Neural cell (in vitro differentiated cells): Measurements from ENCODE around the gene HLA-DPA1. TPM values are rescaled to one million over a fixed set of nuclear protein-coding genes. Genes with fewer than 3 reads are reported as not detected.

ENCODE experiments used
- H2AFZ ChIP-seq: fragments of 200-600, 300-800 bp; sonication (generic), shearing (Covaris generic); 2 replicates; pipeline ENCODE4 v1.6.0; 2014; ENCODE audit warnings: low read depth, mild to moderate bottlenecking, antibody characterized with exemption, low read length, moderate library complexity
- H3F3A ChIP-seq: fragments of 200-600 bp; shearing (Covaris generic); 2 replicates; pipeline ENCODE4 v1.6.1; 2016; ENCODE audit warnings: mild to moderate bottlenecking, moderate library complexity, mixed read lengths, antibody characterized with exemption, low read length; ENCODE audit not compliant: insufficient read depth, poor library complexity, severe bottlenecking
- H3K27ac ChIP-seq: fragments of 200-600, 300-800 bp; sonication (generic), shearing (Covaris generic); 2 replicates; pipeline ENCODE4 v1.5.1; 2014; ENCODE audit warnings: mild to moderate bottlenecking, low read length, moderate library complexity
- H3K27me3 ChIP-seq: fragments of 300-800, 200-600 bp; sonication (generic), shearing (Covaris generic); 2 replicates; pipeline ENCODE4 v1.6.0; 2014; ENCODE audit warnings: mild to moderate bottlenecking, low read depth, low read length, moderate library complexity; ENCODE audit not compliant: insufficient read depth
- H3K36me3 ChIP-seq: fragments of 300-800, 200-600 bp; sonication (generic), shearing (Covaris generic); 2 replicates; pipeline ENCODE4 v1.5.1; 2014; ENCODE audit warnings: mild to moderate bottlenecking, antibody characterized with exemption, low read length, moderate library complexity; ENCODE audit not compliant: insufficient read depth
- H3K4me2 ChIP-seq: fragments of 300-800, 200-600 bp; sonication (generic), shearing (Covaris generic); 2 replicates; pipeline ENCODE4 v1.6.0; 2014; ENCODE audit warnings: mild to moderate bottlenecking, low read length
- H3K4me3 ChIP-seq: fragments of 300-800, 200-600 bp; sonication (generic), shearing (Covaris generic); 2 replicates; pipeline ENCODE4 v1.5.1; 2014; ENCODE audit warnings: mild to moderate bottlenecking, low read length, moderate library complexity
- H3K79me2 ChIP-seq: fragments of 200-600 bp; shearing (Covaris generic); replicated peaks from 2 replicates; pipeline ENCODE4 v1.6.0; 2014; ENCODE audit warnings: mild to moderate bottlenecking, low read length, moderate library complexity; ENCODE audit not compliant: insufficient read depth
- H3K9ac ChIP-seq: fragments of 300-800, 200-600 bp; sonication (generic), shearing (Covaris generic); 2 replicates; pipeline ENCODE4 v1.6.1; 2016; ENCODE audit warnings: mild to moderate bottlenecking, low read length, mixed read lengths
- H3K9me2 ChIP-seq: fragments of 200-600 bp; shearing (Covaris generic); 2 replicates; pipeline ENCODE4 v1.6.1; 2016; ENCODE audit warnings: mild to moderate bottlenecking, low read length, mixed read lengths; ENCODE audit not compliant: insufficient read depth
- H3K9me3 ChIP-seq: fragments of 200-600, 300-800 bp; sonication (generic), shearing (Covaris generic); 2 replicates; pipeline ENCODE4 v1.6.1; 2016; ENCODE audit warnings: mild to moderate bottlenecking, mixed run types, low read length, moderate library complexity, mixed read lengths
- H4K20me1 ChIP-seq: fragments of 200-600 bp; shearing (Covaris generic); 2 replicates; pipeline ENCODE4 v1.6.1; 2016; ENCODE audit warnings: mild to moderate bottlenecking, mixed run types; ENCODE audit not compliant: insufficient read depth
- CTCF ChIP-seq: fragments of 450-650 bp; IDR thresholded peaks from 2 replicates; pipeline ENCODE4 v1.5.1; 2014; ENCODE audit warnings: antibody characterized with exemption, mild to moderate bottlenecking, moderate library complexity; ENCODE audit not compliant: poor library complexity, severe bottlenecking
- EP300 ChIP-seq: fragments of 450-650 bp; conservative IDR thresholded peaks from 2 replicates; pipeline ENCODE4 v1.6.1; 2014; ENCODE audit warnings: antibody characterized with exemption, mild to moderate bottlenecking, moderate library complexity; ENCODE audit not compliant: poor library complexity, severe bottlenecking
- EZH2 ChIP-seq: fragments of 200-600, 300-800 bp; shearing (Covaris generic), sonication (generic); IDR thresholded peaks from 2 replicates; pipeline ENCODE4 v1.6.1; 2014; ENCODE audit warnings: antibody characterized with exemption, low read length, borderline replicate concordance, mild to moderate bottlenecking; ENCODE audit not compliant: insufficient read depth, poor library complexity, severe bottlenecking
- MXI1 ChIP-seq: fragments of 450-650 bp; conservative IDR thresholded peaks from 2 replicates; pipeline ENCODE4 v1.6.1; 2014; ENCODE audit warnings: antibody characterized with exemption, mild to moderate bottlenecking; ENCODE audit not compliant: poor library complexity, severe bottlenecking
- POLR2AphosphoS5 ChIP-seq: IDR thresholded peaks from 2 replicates; pipeline ENCODE4 v1.6.1; 2012
- RAD21 ChIP-seq: fragments of 450-650 bp; conservative IDR thresholded peaks from 2 replicates; pipeline ENCODE4 v1.6.1; 2014; ENCODE audit warnings: antibody characterized with exemption, mild to moderate bottlenecking, moderate library complexity
- REST ChIP-seq: IDR thresholded peaks from 2 replicates; pipeline ENCODE4 v1.6.1; 2012; ENCODE audit warnings: borderline replicate concordance
- SMC3 ChIP-seq: fragments of 450-650 bp; conservative IDR thresholded peaks from 2 replicates; pipeline ENCODE4 v1.6.1; 2014; ENCODE audit warnings: antibody characterized with exemption, mild to moderate bottlenecking, moderate library complexity; ENCODE audit not compliant: poor library complexity
- TAF1 ChIP-seq: IDR thresholded peaks from 2 replicates; pipeline ENCODE4 v1.6.1; 2012; ENCODE audit warnings: low read depth
- polyA plus RNA-seq: library from polyadenylated mRNA; depleted of rRNA; stranded (reverse); fragments of >200 nt; gene quantifications from 2 replicates; pipeline ENCODE4 v1.2.3, GENCODE V29; 2014

Gene HLA-DPA1
- polyA plus RNA-seq, 1 donor from 2014 or later, result not detected

- H3K9me2 ChIP-seq, result no peaks in the 10 kb centered on the region
- no peaks in the 10 kb centered on the region for H3K27me3 ChIP-seq
- H3K36me3 ChIP-seq, result no peaks in the 10 kb centered on the region
- H3K9ac ChIP-seq, result no peak overlapping the region
- no peak overlapping the region for H2AFZ ChIP-seq
- H3K27ac ChIP-seq, result no peak overlapping the region
- no peaks in the 10 kb centered on the region for H3F3A ChIP-seq
- H3K79me2 ChIP-seq, result no peaks in the 10 kb centered on the region
- H3K9me3 ChIP-seq, result no peaks in the 10 kb centered on the region
- no peak overlapping the region for H3K4me3 ChIP-seq
- H4K20me1 ChIP-seq, result no peaks in the 10 kb centered on the region
- no peak overlapping the region for H3K4me2 ChIP-seq
- TF ChIP-seq SMC3, result no peak
- TF ChIP-seq TAF1, result no peak
- no peak for TF ChIP-seq MXI1
- TF ChIP-seq RAD21, result no peak
These were observed 4.3 kb downstream of the HLA-DPA1 start for GRCh38 chr6:33069021-33069738.

GRCh38 chr6:33066917-33067521 lies 6.4 kb downstream of the HLA-DPA1 start:
- H3K79me2 ChIP-seq, result no peaks in the 10 kb centered on the region
- H3K4me3 ChIP-seq, result no peak overlapping the region
- no peaks in the 10 kb centered on the region for H3K9me2 ChIP-seq
- no peak overlapping the region for H3K9ac ChIP-seq
- no peak overlapping the region for H3K4me2 ChIP-seq
- no peaks in the 10 kb centered on the region for H4K20me1 ChIP-seq
- H3F3A ChIP-seq, result no peaks in the 10 kb centered on the region
- no peaks in the 10 kb centered on the region for H3K9me3 ChIP-seq
- H3K36me3 ChIP-seq, result no peaks in the 10 kb centered on the region
- no peak overlapping the region for H3K27ac ChIP-seq
- no peak overlapping the region for H2AFZ ChIP-seq
- no peak for TF ChIP-seq MXI1
- TF ChIP-seq EP300, result no peak
- no peak for TF ChIP-seq RAD21
- no peak for TF ChIP-seq CTCF
- TF ChIP-seq EZH2, result no peak
- no peak for TF ChIP-seq POLR2AphosphoS5
- no peak for TF ChIP-seq TAF1
- TF ChIP-seq SMC3, result no peak
- TF ChIP-seq REST, result no peak
- no peaks in the 10 kb centered on the region for H3K27me3 ChIP-seq
